Measurements from ENCODE around the gene SESTD1.

Gene SESTD1

DNA sequence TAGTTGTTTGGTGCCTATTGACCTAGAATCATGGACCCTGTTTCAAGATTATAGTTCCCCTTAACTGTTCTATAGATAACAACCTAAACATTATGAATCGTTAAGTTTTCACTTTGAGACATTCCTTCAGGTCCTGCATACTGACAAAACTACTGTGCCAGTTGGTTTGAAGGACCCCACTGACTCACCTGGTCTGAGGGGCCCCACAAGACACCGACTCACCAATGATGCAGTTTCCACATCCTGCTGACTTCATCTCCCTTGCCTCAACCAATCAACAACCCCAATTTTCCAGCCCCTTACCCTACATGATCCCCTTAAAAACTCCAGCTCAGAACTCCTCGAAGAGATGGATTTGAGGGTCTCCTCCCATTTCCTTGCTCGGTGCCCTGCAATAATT, 125.1 kb downstream of the SESTD1 start:
- H2BK120ac ChIP-seq (ENCODE audit: insufficient read depth, low read length, poor library complexity): no peak overlapping the region
- H3K23ac ChIP-seq (ENCODE audit: low read length): no peak overlapping the region
- no peak overlapping the region for H3K4me2 ChIP-seq (ENCODE audit: low read length)
- H3K4ac ChIP-seq (ENCODE audit: low read depth, low read length): no peak overlapping the region
- H3K18ac ChIP-seq (ENCODE audit: low read length): no peak overlapping the region
- no peak overlapping the region for H2BK12ac ChIP-seq (ENCODE audit: low read length)
- DNase-seq: no peak
- no peak overlapping the region for H4K91ac ChIP-seq (ENCODE audit: low read depth, low read length)
- no peak overlapping the region for H3K4me3 ChIP-seq (ENCODE audit: low read depth, low read length)
- H4K12ac ChIP-seq (ENCODE audit: low read depth, low read length): no peak overlapping the region
- WGBS (ENCODE audit: extremely low coverage, insufficient coverage, insufficient read length): no CpG with 5 or more reads among the region's 4 CpGs
- no peak overlapping the region for H3K14ac ChIP-seq (ENCODE audit: low read length)
- H3K27me3 ChIP-seq (ENCODE audit: insufficient read depth, low read length): no peaks in the 10 kb centered on the region
- no peak overlapping the region for H2AK5ac ChIP-seq (ENCODE audit: low read length)
- no peak overlapping the region for H2AFZ ChIP-seq (ENCODE audit: insufficient read depth, low read length, poor library complexity)
- no peaks in the 10 kb centered on the region for H3K4me1 ChIP-seq (ENCODE audit: control insufficient read depth in 1 of 2, insufficient read depth in 2 of 2, low read length in 2 of 2)
- no peak overlapping the region for H4K8ac ChIP-seq (ENCODE audit: low read depth, low read length)
- H2BK5ac ChIP-seq (ENCODE audit: low read depth, low read length, poor library complexity): no peak overlapping the region
- no peak overlapping the region for H3K9ac ChIP-seq (ENCODE audit: low read length)
- H3K36me3 ChIP-seq (ENCODE audit: control insufficient read depth in 1 of 2, insufficient read depth in 2 of 2, low read length in 2 of 2): peaks cover 0 to 4% of the 10 kb centered on the region in 2 experiments
- H3K79me2 ChIP-seq (ENCODE audit: control insufficient read depth, insufficient read depth, low read length, poor library complexity): no peaks in the 10 kb centered on the region
- H3K79me1 ChIP-seq (ENCODE audit: low read length): no peaks in the 10 kb centered on the region
- no peaks in the 10 kb centered on the region for H3K9me3 ChIP-seq (ENCODE audit: insufficient read depth, low read depth, low read length)
- no peak overlapping the region for H3K27ac ChIP-seq (ENCODE audit: low read depth, low read length)

DNA sequence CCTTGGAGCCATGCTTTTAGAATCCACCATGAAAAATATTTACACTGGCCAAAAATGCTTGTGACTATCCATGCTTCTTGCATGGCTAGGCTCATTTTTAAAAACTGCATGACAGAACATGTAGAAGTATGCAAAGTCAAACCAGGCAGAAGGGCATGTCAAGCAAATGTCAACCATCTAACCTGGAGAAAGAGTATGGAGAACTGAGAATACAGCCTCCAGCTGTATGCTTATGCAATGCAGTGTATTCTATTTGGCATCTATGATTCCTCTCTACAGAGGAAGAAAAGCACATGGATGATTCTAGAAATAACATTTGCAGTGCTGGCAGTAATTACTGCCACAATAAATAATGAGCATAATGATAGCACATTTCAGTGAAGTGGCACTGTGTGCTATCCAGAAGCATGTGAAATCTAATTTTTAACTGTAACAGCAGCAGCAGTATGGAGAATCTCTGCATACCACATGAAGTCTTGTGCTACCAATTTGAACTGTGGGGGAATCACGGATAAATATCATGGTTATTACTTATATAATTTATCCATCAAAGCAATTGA, 127.4 kb downstream of the SESTD1 start:
- Histone ChIP-seq H2BK120ac (ENCODE audit: insufficient read depth, low read length, poor library complexity) (no peak overlapping the region), H3K79me2 (ENCODE audit: control insufficient read depth, insufficient read depth, low read length, poor library complexity) (no peaks in the 10 kb centered on the region), H3K4me2 (ENCODE audit: low read length) (no peak overlapping the region), H3K23ac (ENCODE audit: low read length) (no peak overlapping the region), H3K4me1 (ENCODE audit: control insufficient read depth in 1 of 2, insufficient read depth in 2 of 2, low read length in 2 of 2) (no peaks in the 10 kb centered on the region), H3K18ac (ENCODE audit: low read length) (no peak overlapping the region), H3K27me3 (ENCODE audit: insufficient read depth, low read length) (no peaks in the 10 kb centered on the region), H2BK12ac (ENCODE audit: low read length) (no peak overlapping the region), H2BK5ac (ENCODE audit: low read depth, low read length, poor library complexity) (no peak overlapping the region), H3K14ac (ENCODE audit: low read length) (no peak overlapping the region), H4K91ac (ENCODE audit: low read depth, low read length) (no peak overlapping the region), H4K8ac (ENCODE audit: low read depth, low read length) (no peak overlapping the region), H3K4ac (ENCODE audit: low read depth, low read length) (no peak overlapping the region), H3K27ac (ENCODE audit: low read depth, low read length) (no peak overlapping the region), H3K36me3 (ENCODE audit: control insufficient read depth in 1 of 2, insufficient read depth in 2 of 2, low read length in 2 of 2) (peaks cover 0 to 4% of the 10 kb centered on the region in 2 experiments), H4K12ac (ENCODE audit: low read depth, low read length) (no peak overlapping the region), H3K9me3 (ENCODE audit: insufficient read depth, low read depth, low read length) (no peaks in the 10 kb centered on the region), H3K4me3 (ENCODE audit: low read depth, low read length) (no peak overlapping the region), H2AFZ (ENCODE audit: insufficient read depth, low read length, poor library complexity) (no peak overlapping the region), H2AK5ac (ENCODE audit: low read length) (no peak overlapping the region), H3K9ac (ENCODE audit: low read length) (no peak overlapping the region), H3K79me1 (ENCODE audit: low read length) (no peaks in the 10 kb centered on the region)
- WGBS (ENCODE audit: extremely low coverage, insufficient coverage, insufficient read length): no CpG with 5 or more reads among the region's 1 CpG
- DNase-seq: peak in 1 of 2 donors; percentile 21

DNA sequence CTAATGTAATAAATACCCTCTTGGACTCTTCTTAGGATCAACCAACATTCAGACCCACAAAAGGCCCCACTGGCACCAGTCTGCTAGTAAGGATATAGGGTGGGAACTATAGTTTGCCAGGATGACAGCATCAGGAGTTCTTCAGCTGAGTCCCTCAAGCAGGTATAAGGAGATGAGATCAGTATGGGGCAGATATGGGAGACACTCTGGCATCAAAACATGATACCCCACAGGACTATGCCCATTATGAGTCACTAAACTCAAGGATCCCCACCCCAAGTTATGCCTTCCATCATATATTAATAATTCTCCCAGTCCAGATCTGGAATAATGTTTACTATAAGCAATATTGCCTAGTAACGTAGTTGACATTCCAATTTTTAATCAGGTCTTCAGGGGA, 131.6 kb downstream of the SESTD1 start:
- Histone ChIP-seq H3K4me3 (ENCODE audit: low read depth, low read length) (no peak overlapping the region), H3K18ac (ENCODE audit: low read length) (no peak overlapping the region), H2BK5ac (ENCODE audit: low read depth, low read length, poor library complexity) (no peak overlapping the region), H2BK12ac (ENCODE audit: low read length) (no peak overlapping the region), H3K9me3 (ENCODE audit: insufficient read depth, low read depth, low read length) (no peaks in the 10 kb centered on the region), H3K79me1 (ENCODE audit: low read length) (no peaks in the 10 kb centered on the region), H2AK5ac (ENCODE audit: low read length) (no peak overlapping the region), H4K12ac (ENCODE audit: low read depth, low read length) (no peak overlapping the region), H3K36me3 (ENCODE audit: control insufficient read depth in 1 of 2, insufficient read depth in 2 of 2, low read length in 2 of 2) (no peaks in the 10 kb centered on the region), H4K8ac (ENCODE audit: low read depth, low read length) (no peak overlapping the region), H2BK120ac (ENCODE audit: insufficient read depth, low read length, poor library complexity) (no peak overlapping the region), H3K4me1 (ENCODE audit: control insufficient read depth in 1 of 2, insufficient read depth in 2 of 2, low read length in 2 of 2) (no peaks in the 10 kb centered on the region), H4K91ac (ENCODE audit: low read depth, low read length) (no peak overlapping the region), H3K9ac (ENCODE audit: low read length) (no peak overlapping the region), H3K4me2 (ENCODE audit: low read length) (no peak overlapping the region), H3K14ac (ENCODE audit: low read length) (no peak overlapping the region), H3K4ac (ENCODE audit: low read depth, low read length) (no peak overlapping the region), H3K23ac (ENCODE audit: low read length) (no peak overlapping the region), H3K79me2 (ENCODE audit: control insufficient read depth, insufficient read depth, low read length, poor library complexity) (no peaks in the 10 kb centered on the region), H2AFZ (ENCODE audit: insufficient read depth, low read length, poor library complexity) (no peak overlapping the region), H3K27ac (ENCODE audit: low read depth, low read length) (no peak overlapping the region), H3K27me3 (ENCODE audit: insufficient read depth, low read length) (no peaks in the 10 kb centered on the region)
- no peak for DNase-seq
- WGBS (ENCODE audit: extremely low coverage, insufficient coverage, insufficient read length): no CpG with 5 or more reads among the region's 1 CpG

DNA sequence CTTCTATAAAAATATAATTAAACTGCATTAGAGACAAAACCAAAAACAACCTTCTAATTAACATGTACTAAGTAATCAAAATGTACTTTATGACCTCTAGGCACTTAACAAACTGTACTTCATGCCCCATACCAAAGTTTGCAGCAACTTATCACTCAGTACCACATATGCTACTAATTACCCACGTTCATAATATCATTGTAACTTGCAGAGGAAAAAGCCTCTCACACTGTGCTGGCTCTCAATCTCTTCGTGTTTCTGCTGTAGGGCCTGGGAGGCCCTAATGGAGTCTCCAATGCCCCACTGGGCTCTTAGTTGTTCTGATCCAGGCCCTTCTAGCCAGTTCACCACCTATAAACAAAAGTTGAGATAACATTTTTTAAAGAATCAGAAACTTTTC, 132.6 kb downstream of the SESTD1 start:
- Histone ChIP-seq H3K9ac (ENCODE audit: low read length) (no peak overlapping the region), H3K36me3 (ENCODE audit: control insufficient read depth in 1 of 2, insufficient read depth in 2 of 2, low read length in 2 of 2) (peaks cover 0 to 2% of the 10 kb centered on the region in 2 experiments), H3K14ac (ENCODE audit: low read length) (no peak overlapping the region), H2BK12ac (ENCODE audit: low read length) (no peak overlapping the region), H3K4me1 (ENCODE audit: control insufficient read depth in 1 of 2, insufficient read depth in 2 of 2, low read length in 2 of 2) (no peaks in the 10 kb centered on the region), H2AK5ac (ENCODE audit: low read length) (no peak overlapping the region), H3K79me1 (ENCODE audit: low read length) (no peaks in the 10 kb centered on the region), H4K8ac (ENCODE audit: low read depth, low read length) (no peak overlapping the region), H3K9me3 (ENCODE audit: insufficient read depth, low read depth, low read length) (no peaks in the 10 kb centered on the region), H4K12ac (ENCODE audit: low read depth, low read length) (no peak overlapping the region), H3K27me3 (ENCODE audit: insufficient read depth, low read length) (no peaks in the 10 kb centered on the region), H2AFZ (ENCODE audit: insufficient read depth, low read length, poor library complexity) (no peak overlapping the region), H2BK120ac (ENCODE audit: insufficient read depth, low read length, poor library complexity) (no peak overlapping the region), H3K4ac (ENCODE audit: low read depth, low read length) (no peak overlapping the region), H3K4me3 (ENCODE audit: low read depth, low read length) (no peak overlapping the region), H3K23ac (ENCODE audit: low read length) (no peak overlapping the region), H3K79me2 (ENCODE audit: control insufficient read depth, insufficient read depth, low read length, poor library complexity) (no peaks in the 10 kb centered on the region), H3K27ac (ENCODE audit: low read depth, low read length) (no peak overlapping the region), H3K4me2 (ENCODE audit: low read length) (no peak overlapping the region), H2BK5ac (ENCODE audit: low read depth, low read length, poor library complexity) (no peak overlapping the region), H3K18ac (ENCODE audit: low read length) (no peak overlapping the region), H4K91ac (ENCODE audit: low read depth, low read length) (no peak overlapping the region)
- no peak for DNase-seq
- no CpG with 5 or more reads among the region's 2 CpGs for WGBS (ENCODE audit: extremely low coverage, insufficient coverage, insufficient read length)

All from trophoblast cell (in vitro differentiated cells and primary cell).